Esophagus (tissue), 2 donors: Measurements from ENCODE around the gene DGKG. TPM values are rescaled to one million over a fixed set of nuclear protein-coding genes. Genes with fewer than 3 reads are reported as not detected.

Experiments
- H3K27ac ChIP-seq, 2 donors: one replicate each; pipeline ENCODE4 v1.5.1; 2013; ENCODE audit warnings: low read depth in 2 of 2, mild to moderate bottlenecking in 2 of 2, inconsistent platforms in 1 of 2, low read length in 1 of 2, moderate library complexity in 1 of 2
- H3K27me3 ChIP-seq, 2 donors: one replicate each; pipeline ENCODE4 v1.6.1; 2013; ENCODE audit warnings: low read length in 2 of 2, control low read depth in 1 of 2, mild to moderate bottlenecking in 1 of 2; ENCODE audit not compliant: insufficient read depth in 2 of 2, control insufficient read depth in 1 of 2
- H3K36me3 ChIP-seq, 2 donors: one replicate each; pipeline ENCODE4 v1.6.1; 2013; ENCODE audit warnings: low read length in 1 of 2; ENCODE audit not compliant: control insufficient read depth in 2 of 2, insufficient read depth in 2 of 2
- H3K4me1 ChIP-seq, 2 donors: one replicate each; pipeline ENCODE4 v1.6.1; 2013; ENCODE audit warnings: low read length in 1 of 2; ENCODE audit not compliant: control insufficient read depth in 2 of 2, insufficient read depth in 2 of 2
- H3K4me3 ChIP-seq, 2 donors: one replicate each; pipeline ENCODE4 v1.5.1; 2013; ENCODE audit warnings: low read length in 2 of 2, mild to moderate bottlenecking in 2 of 2, low read depth in 1 of 2, moderate library complexity in 1 of 2
- H3K9me3 ChIP-seq, 2 donors: one replicate each; pipeline ENCODE4 v1.6.1; 2013; ENCODE audit warnings: mild to moderate bottlenecking in 2 of 2, low read depth in 1 of 2, low read length in 1 of 2, moderate library complexity in 1 of 2; ENCODE audit not compliant: control insufficient read depth in 2 of 2, insufficient read depth in 1 of 2
- WGBS, 2 donors: extraction: QIAGEN DNeasy Blood & Tissue Kit; methylation state at CpG; one replicate each; pipeline ENCODE4 v1.1.7; 2013; 5-methylcytosine and 5-hydroxymethylcytosine counted together
- polyA plus RNA-seq, 2 donors: library from polyadenylated mRNA; stranded (reverse); fragments of 200-250 nt; gene quantifications; one replicate each; pipeline ENCODE4 v1.2.3, GENCODE V29; 2013
- donor health status: healthy with polysubstance abuse.
- donor health status: Bipolar disorder and iron deficiency.

The DGKG gene
- polyA plus RNA-seq, 2 donors = 0.88 to 1.6 TPM

- H3K9me3 ChIP-seq = no peaks in the 10 kb centered on the region
- H3K4me1 ChIP-seq = peaks cover 0 to 3% of the 10 kb centered on the region in 2 donors
- H3K27ac ChIP-seq = no peak overlapping the region
- WGBS, 2 donors = 55 to 63% methylated on average over 4 of the region's 4 CpGs
- H3K36me3 ChIP-seq = no peaks in the 10 kb centered on the region
- H3K27me3 ChIP-seq = no peaks in the 10 kb centered on the region
- no peak overlapping the region for H3K4me3 ChIP-seq
These were observed 183.6 kb downstream of the DGKG start for GRCh38 chr3:186178412-186178811.

GRCh38 chr3:186176373-186176990 is 185.6 kb downstream of the DGKG start:
- Histone ChIP-seq H3K4me3 (no peak overlapping the region), H3K27me3 (no peaks in the 10 kb centered on the region), H3K27ac (no peak overlapping the region), H3K4me1 (peaks cover 0 to 3% of the 10 kb centered on the region in 2 donors), H3K9me3 (no peaks in the 10 kb centered on the region), H3K36me3 (no peaks in the 10 kb centered on the region)
- 39 to 47% methylated on average over 6 of the region's 6 CpGs for WGBS, 2 donors

GRCh38 chr3:186173224-186173815 is 188.7 kb downstream of the DGKG start:
- WGBS, 2 donors = 89 to 93% methylated on average over 9 of the region's 9 CpGs
- Histone ChIP-seq H3K9me3 (no peaks in the 10 kb centered on the region), H3K4me1 (peaks cover 0 to 3% of the 10 kb centered on the region in 2 donors), H3K27ac (no peak overlapping the region), H3K4me3 (no peak overlapping the region), H3K27me3 (no peaks in the 10 kb centered on the region), H3K36me3 (no peaks in the 10 kb centered on the region)

GRCh38 chr3:186172353-186172752 is 189.7 kb downstream of the DGKG start:
- H3K27me3 ChIP-seq = no peaks in the 10 kb centered on the region
- WGBS, 2 donors = 61 to 67% methylated on average over 2 of the region's 2 CpGs
- peaks cover 0 to 3% of the 10 kb centered on the region in 2 donors for H3K4me1 ChIP-seq
- no peaks in the 10 kb centered on the region for H3K36me3 ChIP-seq
- H3K4me3 ChIP-seq = no peak overlapping the region
- no peak overlapping the region for H3K27ac ChIP-seq
- H3K9me3 ChIP-seq = no peaks in the 10 kb centered on the region

GRCh38 chr3:186171521-186171920 is 190.5 kb downstream of the DGKG start:
- no peaks in the 10 kb centered on the region for H3K4me1 ChIP-seq
- no peaks in the 10 kb centered on the region for H3K27me3 ChIP-seq
- H3K27ac ChIP-seq = no peak overlapping the region
- H3K4me3 ChIP-seq = no peak overlapping the region
- WGBS, 2 donors = 52 to 67% methylated on average over 2 of the region's 2 CpGs
- H3K9me3 ChIP-seq = no peaks in the 10 kb centered on the region
- H3K36me3 ChIP-seq = no peaks in the 10 kb centered on the region

GRCh38 chr3:186170516-186170915 is 191.5 kb downstream of the DGKG start:
- Histone ChIP-seq H3K4me3 (no peak overlapping the region), H3K27me3 (no peaks in the 10 kb centered on the region), H3K4me1 (no peaks in the 10 kb centered on the region)

GRCh38 chr3:186169379-186169778 is 192.7 kb downstream of the DGKG start:
- no peaks in the 10 kb centered on the region for H3K9me3 ChIP-seq
- WGBS, 2 donors = 78 to 82% methylated on average over 2 of the region's 2 CpGs
- no peaks in the 10 kb centered on the region for H3K27me3 ChIP-seq
- no peaks in the 10 kb centered on the region for H3K36me3 ChIP-seq
- H3K4me1 ChIP-seq = no peaks in the 10 kb centered on the region
- no peak overlapping the region for H3K27ac ChIP-seq
- no peak overlapping the region for H3K4me3 ChIP-seq

More at GRCh38 chr3:186170516-186170915, 191.5 kb downstream of the DGKG start:
- Histone ChIP-seq H3K36me3 (no peaks in the 10 kb centered on the region), H3K27ac (no peak overlapping the region), H3K9me3 (no peaks in the 10 kb centered on the region)
- 19 to 48% methylated on average over 2 of the region's 2 CpGs for WGBS, 2 donors

GRCh38 chr3:186168976-186169375 is 193.1 kb downstream of the DGKG start:
- Histone ChIP-seq H3K4me1 (no peaks in the 10 kb centered on the region), H3K27me3 (no peaks in the 10 kb centered on the region), H3K36me3 (no peaks in the 10 kb centered on the region), H3K4me3 (no peak overlapping the region), H3K9me3 (no peaks in the 10 kb centered on the region), H3K27ac (no peak overlapping the region)

- no peaks in the 10 kb centered on the region for H3K9me3 ChIP-seq
- no peaks in the 10 kb centered on the region for H3K4me1 ChIP-seq
- no peaks in the 10 kb centered on the region for H3K36me3 ChIP-seq
- H3K27ac ChIP-seq = no peak overlapping the region
- 80 to 94% methylated on average over 1 of the region's 1 CpG for WGBS, 2 donors
- no peaks in the 10 kb centered on the region for H3K27me3 ChIP-seq
- H3K4me3 ChIP-seq = no peak overlapping the region
These were observed 194.2 kb downstream of the DGKG start for GRCh38 chr3:186167646-186168395.
